HG02852 (cell line): Measurements from ENCODE around the gene RINL.
"Not testable (repeated sequence)": the region's sequence is repeated elsewhere in the genome, so short reads cannot be mapped to it uniquely, and the experiment has no call there.

Experiments
- ATAC-seq: cut with Tn5 transposase; IDR thresholded peaks from one replicate; pipeline ENCODE4 v1.9.1; 2021; ENCODE audit warnings: mild to moderate bottlenecking, moderate library complexity; ENCODE audit not compliant: unreplicated experiment

RINL gene

DNA sequence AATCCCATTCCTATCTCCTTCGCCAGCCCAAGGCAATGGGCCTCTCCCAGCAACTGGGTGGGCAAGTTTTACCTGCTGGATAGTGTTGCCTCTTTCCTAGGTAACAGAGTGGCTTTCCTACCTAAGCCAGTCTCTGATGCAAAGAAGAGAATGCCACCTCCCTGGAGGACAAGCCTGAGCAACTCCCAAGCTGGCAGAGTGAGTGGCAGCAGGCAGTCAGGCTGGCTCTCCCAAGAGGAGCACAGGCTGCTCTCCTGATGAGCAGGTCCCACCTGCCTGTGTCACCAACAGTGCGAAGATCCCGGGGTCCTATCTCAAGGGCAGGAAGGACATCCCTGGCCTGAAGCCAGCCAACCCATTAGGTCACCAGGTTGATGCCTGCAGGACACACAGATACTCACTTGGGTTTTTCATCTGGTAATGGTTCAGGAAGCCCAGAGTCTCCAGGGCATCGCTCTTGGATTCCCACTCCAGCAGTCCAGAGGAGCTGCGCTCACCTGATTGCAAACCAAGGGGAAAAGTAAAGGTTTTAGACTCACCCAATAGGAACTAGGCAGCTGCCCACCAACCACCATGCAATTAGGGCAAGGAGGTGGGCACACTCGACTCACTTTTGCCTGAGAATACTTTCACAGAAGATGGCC lies 41.0 kb downstream of the RINL start:
- no peak for ATAC-seq

DNA sequence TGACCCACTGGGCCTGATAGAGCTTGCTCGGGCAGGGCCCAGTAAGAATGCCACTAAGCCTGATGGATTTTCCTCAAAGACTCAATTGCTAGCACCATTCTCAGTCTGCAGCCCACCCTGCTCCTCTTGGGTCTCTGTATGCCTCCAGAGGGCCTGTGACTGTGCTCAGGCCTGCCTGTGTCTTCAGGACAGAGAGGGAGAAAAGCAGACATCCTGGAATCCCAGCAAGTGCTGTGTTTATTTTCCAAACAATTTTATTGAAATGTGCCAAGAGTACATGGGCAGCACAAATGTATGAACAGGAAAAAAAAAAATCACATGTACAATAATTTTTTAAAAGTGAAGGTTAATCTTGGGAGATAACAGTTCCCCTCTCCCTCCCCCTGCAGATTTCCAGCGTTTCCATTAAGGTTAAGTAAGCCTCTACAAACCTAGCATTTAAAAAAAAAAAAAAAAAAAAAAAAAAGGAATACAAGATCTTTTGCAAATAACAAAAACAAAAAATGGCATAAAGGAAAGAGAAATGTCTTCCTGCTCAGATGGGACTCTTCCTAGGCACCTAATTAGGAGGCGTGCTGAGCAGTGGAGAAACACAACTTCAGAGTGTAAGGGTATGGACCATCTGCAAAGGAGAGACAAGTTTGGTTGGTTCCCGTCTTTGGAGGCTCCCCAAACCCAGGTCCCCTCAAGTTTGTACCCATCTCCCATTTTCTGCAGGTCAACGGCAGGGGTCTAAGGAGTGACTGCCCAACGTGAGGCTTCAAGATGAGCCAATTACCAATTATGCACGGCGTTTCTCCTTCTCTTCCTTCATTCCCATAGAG lies 41.7 kb downstream of the RINL start:
- ATAC-seq: no peak

DNA sequence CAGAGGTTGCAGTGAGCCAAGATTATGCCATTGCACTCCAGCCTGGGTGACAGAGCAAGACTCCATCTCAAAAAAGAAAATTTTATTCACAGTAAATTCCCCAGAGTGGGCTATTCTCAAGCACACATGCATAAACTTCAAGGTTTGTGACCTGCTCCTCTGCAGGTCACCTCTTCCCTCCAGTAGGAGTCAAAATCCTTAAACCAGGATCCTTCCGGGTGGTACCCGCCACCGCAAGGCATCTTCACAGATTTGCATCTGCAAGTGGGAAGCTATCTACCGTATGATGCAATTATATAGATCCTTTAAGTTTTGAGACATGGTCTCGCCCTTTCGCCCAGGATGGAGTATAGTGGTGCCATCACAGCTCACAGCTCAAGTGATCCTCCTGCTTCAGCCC lies 43.5 kb downstream of the RINL start:
- ATAC-seq: no peak

DNA sequence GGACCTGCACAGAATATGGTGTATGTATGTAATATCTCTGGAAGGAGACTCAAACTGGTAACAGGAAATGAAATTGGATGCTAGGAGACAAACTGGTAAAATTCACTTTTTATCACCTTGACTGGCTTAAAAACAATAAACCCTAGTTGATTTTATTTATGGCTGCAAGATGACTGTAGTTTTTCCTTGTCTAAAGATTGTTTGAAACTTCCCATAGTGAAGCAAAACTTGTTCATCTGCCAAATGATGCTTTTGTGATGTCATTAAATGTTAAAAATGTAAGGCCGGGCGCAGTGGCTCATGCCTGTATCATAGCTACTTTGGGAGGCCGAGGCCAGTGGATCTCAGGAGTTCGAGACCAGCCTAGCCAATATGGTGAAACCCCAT lies 44.0 kb downstream of the RINL start:
- ATAC-seq: no peak

DNA sequence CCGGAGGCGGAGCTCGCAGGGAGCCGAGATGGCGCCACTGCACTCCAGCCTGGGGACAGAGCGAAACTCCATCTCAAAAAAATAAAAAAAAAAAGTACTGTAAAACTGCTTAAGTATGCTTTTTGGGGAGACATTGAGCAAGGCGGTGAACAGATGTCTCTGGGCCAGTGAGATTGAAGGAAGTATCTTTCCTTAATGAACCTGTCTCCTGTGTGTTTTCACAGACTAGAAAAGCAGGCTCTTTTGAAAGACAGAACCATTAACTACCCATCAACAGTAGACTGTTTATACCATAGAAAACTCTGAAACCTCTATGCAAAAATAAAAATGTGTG lies 45.0 kb downstream of the RINL start:
- ATAC-seq: no peak

DNA sequence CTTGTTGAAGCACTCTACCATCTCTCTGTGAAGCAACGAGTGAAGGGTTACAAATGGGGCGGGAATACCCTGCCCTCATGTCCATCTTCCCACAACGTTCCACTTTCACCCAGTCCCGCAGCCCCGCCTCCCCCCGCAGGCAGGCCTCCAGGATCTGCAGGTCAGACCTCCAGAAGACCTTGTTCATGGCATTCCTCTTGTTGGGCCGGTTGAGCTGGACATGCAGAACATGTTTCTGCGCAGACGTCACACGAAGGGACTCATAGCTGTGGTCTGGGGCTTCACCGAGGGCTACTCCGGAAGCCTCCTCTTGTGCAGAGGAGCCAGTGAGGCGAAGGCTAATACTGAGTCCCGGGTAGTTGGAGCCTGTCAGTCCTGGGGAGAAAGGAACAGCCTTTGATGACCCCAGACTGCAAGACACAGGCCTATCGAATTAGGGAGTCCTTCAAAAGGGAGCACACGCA lies 46.9 kb downstream of the RINL start:
- peak; percentile 39 for ATAC-seq

DNA sequence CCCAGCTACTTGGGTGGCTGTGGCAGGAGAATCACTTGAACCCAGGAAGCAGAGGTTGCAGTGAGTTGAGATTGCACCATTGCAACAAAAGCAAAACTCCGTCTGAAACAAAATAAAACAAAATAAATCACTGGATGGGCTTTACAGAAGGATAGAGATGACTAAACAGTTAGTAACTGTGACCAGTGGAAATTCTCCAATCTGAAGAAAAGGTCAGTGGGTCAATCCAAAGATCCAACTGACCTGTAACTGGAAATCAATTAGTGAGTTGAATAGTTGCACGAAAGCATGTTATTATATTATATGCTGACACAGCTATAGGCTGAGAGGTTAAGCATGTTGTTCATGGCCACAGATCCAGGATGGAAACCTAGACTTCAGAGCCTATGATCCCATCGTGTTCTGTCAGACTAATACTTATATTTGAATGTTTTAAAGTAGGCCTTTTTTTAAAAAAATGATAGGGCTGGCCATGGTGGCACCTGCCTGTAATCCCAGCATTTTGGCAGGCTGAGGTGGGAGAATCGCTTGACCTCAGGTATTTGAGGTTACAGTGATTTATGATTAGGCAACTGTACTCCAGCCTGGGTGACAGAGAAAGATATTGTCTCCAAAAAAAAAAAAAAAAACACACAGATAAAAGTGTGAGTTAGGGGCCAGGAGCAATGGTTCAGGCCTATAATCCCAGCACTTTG lies 47.9 kb downstream of the RINL start:
- ATAC-seq: no peak

DNA sequence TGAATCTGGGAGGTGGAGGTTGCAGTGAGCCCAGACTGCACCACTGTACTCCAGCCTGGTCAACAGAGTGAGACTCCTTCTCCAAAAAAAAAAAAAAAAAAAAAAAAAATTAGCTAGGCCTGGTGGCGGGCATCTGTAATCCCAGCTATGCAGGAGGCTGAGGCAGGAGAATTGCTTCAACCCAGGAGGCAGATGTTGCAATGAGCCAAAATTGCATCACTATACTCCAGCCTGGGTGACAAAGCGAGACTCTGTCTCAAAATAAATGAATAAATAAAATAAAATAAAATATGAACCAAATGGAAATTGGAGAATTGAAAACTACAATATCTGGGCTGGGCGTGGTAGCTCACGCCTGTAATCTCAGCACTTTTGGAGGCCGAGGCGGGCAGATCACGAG lies 48.9 kb downstream of the RINL start:
- ATAC-seq: not testable (repeated sequence)

DNA sequence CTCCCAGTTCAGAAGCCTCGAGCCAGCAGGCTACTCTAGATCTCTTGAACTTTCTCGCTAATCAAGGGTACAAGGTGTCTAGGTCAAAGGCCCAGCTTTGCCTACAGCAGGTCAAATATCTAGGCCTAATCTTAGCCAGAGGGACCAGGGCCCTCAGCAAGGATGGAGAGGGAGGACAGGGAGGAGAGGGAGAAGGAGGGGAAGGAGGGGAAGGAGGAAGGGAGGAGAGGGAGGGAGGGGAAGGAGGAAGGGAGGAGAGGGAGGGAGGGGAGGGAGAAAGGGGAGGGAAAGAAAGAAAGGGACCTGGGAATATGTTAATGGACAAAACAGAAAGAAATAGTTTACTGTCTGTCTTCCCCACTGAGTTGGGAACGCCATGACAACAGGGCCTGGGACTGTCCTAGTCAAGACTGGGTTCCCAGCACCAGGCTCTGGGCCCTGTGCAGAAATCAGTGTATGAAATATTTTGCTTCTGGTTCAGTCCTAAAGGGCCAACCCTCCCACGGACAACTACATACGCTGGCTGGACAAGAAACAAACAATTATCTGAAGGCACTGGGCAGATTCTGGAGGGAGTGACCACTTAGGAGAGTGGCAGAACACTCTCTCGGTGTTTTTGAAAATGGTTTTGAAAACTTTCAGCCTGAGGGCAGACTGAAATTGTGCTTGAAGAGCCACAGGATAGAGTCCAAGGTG lies 51.1 kb downstream of the RINL start:
- ATAC-seq: no peak

DNA sequence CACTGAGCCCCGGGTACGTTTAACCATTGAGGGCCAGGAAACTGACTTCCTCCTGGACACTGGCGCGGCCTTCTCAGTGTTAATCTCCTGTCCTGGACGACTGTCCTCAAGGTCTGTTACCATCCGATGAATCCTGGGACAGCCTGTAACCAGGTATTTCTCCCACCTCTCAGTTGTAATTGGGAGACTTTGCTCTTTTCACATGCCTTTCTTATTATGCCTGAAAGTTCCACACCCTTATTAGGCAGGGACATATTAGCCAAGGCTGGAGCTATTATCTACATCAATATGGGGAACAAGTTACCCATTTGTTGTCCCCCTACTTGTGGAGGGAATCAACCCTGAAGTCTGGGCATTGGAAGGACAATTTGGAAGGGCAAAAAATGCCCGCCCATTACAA lies 52.1 kb downstream of the RINL start:
- ATAC-seq: not testable (repeated sequence)

DNA sequence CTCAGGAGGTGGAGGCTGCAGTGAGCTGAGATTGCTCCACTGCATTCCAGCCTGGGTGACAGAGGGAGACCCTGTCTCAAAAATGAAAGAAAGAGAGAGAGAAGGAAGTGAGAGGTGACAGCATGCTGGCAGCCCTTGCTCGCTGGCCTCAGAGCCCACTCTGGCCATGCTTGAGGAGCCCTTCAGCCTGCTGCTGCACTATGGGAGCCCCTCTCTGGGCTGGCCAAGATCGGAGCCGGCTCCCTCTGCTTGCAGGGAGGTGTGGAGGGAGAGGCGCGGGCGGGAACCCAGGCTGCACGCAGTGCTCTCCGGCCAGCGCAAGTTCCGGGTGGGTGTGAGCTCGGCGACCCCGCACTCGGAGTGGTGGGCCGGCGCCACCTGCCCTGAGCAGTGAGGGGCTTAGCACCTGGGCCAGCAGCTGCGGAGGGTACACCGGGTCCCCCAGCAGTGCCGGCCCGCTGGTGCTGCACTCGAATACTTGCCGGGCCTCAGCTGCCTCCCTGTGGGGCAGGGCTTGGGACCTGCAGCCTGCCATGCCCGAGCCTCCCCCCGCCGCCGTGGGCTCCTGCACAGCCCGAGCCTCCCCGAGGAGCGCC lies 56.7 kb downstream of the RINL start:
- ATAC-seq: not testable (repeated sequence)

DNA sequence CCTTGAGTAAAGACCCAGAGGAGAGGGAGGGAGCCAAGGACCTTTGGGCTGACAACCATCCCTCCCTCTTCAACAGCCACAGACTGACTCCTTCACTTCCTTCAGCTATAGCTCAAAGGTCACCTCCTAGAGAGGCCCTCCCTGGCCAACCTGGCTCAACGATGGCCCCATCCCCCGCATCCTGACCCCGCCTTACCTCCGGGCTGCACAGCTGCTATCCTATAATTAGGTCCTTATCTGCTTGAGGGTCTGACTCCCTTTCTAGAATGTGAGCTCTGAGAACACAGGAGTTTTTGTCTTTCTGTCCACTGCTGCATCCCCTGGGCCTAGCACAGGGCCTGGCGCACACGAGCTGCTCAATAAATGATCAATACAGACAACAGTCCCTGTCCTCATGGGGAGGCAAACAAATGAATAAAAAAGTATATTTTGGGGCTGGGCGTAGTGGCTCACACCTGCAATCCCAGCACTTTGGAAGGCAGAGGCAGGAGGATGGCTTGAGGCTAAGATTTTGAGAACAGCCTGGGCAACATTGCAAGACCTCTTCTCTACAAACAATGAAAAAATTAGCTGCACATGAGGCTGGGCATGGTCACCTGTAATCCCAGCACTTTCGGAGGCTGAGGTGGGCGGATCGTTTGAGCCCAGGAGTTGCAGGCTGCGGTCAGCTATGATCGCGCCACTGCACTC lies 58.7 kb downstream of the RINL start:
- ATAC-seq: no peak
